Skeletal muscle satellite cell (primary cell): Measurements from ENCODE around the gene SAP30L.
A peak's percentile ranks its signal among the peaks of the same experiment; 100 is the strongest.

ENCODE experiments used
- H3K27me3 ChIP-seq: 2 replicates; pipeline ENCODE4 v1.7.0; 2013; ENCODE audit warnings: low read length; ENCODE audit not compliant: control insufficient read depth, insufficient read depth
- H3K36me3 ChIP-seq: 2 replicates; pipeline ENCODE4 v1.7.0; 2013; ENCODE audit warnings: mild to moderate bottlenecking, control low read depth, low read length; ENCODE audit not compliant: insufficient read depth
- H3K4me1 ChIP-seq: 2 replicates; pipeline ENCODE4 v1.7.0; 2013; ENCODE audit warnings: low read length; ENCODE audit not compliant: control insufficient read depth, insufficient read depth
- H3K4me2 ChIP-seq: 2 replicates; pipeline ENCODE4 v1.7.0; 2013; ENCODE audit warnings: mild to moderate bottlenecking, low read length
- H3K4me3 ChIP-seq: 2 replicates; pipeline ENCODE4 v1.7.0; 2013; ENCODE audit warnings: low read length
- H3K9ac ChIP-seq: 2 replicates; pipeline ENCODE4 v1.7.0; 2013; ENCODE audit warnings: mild to moderate bottlenecking, low read depth, low read length, moderate library complexity
- H3K9me3 ChIP-seq: replicated peaks from 2 replicates; pipeline ENCODE4 v1.7.0; 2013; ENCODE audit warnings: mild to moderate bottlenecking, control low read depth, low read length

Gene SAP30L

DNA sequence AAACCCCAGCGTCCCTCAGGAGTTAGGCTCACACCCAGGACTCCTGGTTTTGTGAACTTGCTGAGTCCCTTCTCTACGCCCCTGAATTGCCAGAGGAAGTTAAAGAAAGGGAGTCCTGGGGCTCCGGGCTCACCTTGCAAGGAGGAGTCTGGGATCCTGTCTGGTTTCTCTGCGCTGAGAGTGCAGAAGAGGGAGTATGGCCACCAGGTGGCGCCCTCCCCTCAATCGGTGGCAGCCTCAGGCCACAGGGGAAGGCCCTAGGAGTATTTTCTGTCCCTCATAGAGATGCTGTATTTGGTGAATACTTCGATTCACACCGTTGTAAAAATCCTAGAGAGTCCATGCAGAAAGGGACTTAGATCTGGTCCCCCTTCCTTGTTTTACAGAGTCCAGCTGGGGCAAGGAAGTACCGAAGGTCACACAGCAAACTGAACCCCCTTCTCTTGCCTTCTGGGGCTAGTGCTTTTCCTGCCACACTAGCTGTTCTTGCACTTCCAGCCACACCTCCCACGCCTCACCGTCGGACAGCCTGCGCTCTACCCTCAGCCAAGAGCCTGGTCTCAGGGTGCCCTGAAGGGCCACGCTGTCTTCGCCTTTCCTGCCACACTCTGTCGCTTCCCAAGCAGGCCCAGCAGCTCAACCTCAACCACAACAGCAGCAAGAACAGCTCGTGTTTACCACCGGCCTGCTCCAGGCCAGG is 22.0 kb downstream of the SAP30L start:
- no peaks in the 10 kb centered on the region for H3K36me3 ChIP-seq
- H3K4me2 ChIP-seq = no peak overlapping the region
- peaks cover 39% of the 10 kb centered on the region for H3K27me3 ChIP-seq
- H3K4me1 ChIP-seq = no peaks in the 10 kb centered on the region
- no peak overlapping the region for H3K4me3 ChIP-seq
- H3K9me3 ChIP-seq = no peaks in the 10 kb centered on the region
- H3K9ac ChIP-seq = no peak overlapping the region

DNA sequence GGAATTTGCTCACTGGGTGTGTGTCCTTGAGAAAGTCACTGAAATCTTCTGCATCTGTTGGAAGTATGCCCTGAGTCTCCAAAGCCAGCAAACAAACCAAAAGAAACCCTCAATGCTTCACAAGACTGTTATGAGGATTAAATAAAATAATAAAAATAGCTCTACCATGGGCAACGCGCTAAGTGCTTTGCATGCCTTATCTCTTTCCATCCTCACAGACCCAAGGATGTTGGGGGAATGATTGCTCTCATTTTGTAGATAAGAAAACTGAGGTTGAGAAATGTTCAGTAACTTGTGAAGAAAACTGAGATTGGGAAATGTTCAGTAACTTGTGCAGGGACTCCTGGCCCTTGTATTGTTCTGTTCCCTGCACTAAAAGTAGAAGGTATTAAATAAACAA is 24.3 kb downstream of the SAP30L start:
- H3K4me1 ChIP-seq = no peaks in the 10 kb centered on the region
- no peak overlapping the region for H3K9ac ChIP-seq
- H3K9me3 ChIP-seq = no peaks in the 10 kb centered on the region
- H3K4me2 ChIP-seq = no peak overlapping the region
- H3K36me3 ChIP-seq = no peaks in the 10 kb centered on the region
- no peak overlapping the region for H3K4me3 ChIP-seq
- H3K27me3 ChIP-seq = peaks cover 63% of the 10 kb centered on the region

DNA sequence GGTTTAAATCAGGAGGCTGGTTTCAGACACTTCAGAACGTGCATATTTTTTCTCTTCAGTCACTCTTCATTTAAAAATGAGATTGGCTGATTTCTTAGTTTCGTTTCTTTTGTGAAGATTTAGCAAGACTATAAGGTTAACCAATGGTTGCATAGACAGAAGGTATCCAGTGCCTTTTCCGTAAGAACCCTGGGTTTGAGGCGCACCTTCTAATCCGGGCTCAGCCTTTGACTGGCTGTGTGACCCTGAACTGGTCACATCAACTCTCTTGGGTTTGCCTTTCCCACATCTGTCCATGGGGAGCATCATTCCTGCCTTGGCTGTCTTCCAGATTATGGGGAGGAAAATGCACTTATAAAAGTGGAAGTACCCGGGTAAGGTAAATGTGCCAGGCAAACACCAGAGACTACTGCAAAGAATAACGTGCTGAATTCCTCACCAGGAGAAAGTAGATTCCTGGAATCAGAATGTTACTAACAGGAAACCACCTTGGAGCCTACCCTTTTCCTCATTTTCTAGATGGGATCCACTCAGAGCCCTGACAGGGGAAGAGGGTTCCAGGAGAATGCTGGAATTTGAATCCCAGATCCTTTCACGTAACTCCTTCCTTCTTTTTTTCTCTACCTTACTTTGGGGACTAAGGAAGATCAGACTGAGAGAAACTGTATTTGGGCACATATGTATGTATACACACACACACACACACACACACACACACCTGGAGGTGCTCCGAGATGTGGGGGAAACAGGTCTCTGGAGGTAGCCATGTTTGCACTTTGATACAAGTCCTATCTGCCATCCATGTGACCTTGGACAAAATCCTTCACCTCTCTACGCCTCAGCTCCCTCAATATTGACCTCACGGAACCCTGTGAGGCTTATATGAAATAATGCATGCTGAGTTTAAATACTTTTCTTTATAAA is 25.4 kb downstream of the SAP30L start:
- no peaks in the 10 kb centered on the region for H3K36me3 ChIP-seq
- no peak overlapping the region for H3K4me3 ChIP-seq
- H3K4me2 ChIP-seq = no peak overlapping the region
- no peak overlapping the region for H3K9ac ChIP-seq
- H3K27me3 ChIP-seq = peaks cover 73% of the 10 kb centered on the region
- no peaks in the 10 kb centered on the region for H3K9me3 ChIP-seq
- H3K4me1 ChIP-seq = no peaks in the 10 kb centered on the region

DNA sequence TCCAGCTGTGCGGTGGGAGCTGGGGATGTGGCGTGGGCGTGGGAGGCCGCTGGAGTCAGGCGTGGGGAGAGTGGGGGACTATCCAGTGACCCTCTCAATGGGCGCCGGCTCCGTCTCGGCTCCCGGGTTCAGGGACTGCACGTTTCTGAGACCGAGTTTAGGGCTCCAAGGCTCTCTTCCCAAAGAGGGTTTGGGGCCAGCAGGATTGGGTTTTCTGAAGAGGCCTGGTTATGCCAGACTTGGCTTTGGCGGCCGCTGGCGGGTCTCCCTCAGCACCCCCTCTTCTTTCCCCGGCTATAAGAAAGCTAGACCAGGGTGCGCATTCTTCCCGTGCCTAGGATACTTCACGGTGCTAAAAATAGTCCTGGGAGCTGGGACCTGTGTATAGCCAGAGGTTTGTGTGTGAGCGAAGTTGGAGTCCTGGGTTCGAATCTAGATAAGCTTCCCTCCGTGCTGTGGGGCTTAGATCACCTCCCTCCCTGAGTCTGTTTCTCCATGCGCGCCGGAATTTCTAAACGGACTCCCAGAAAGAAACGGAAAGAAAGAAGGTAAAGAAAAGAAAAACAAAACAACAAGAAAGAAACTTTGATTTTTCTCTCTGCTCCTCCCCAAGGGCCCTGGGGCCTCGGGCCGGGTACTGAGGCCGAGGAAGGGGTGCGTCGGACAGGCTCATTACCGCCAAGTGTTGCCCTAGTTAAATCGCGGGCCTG is 27.2 kb downstream of the SAP30L start:
- H3K4me3 ChIP-seq = no peak overlapping the region
- H3K36me3 ChIP-seq = no peaks in the 10 kb centered on the region
- peaks cover 10% of the 10 kb centered on the region for H3K4me1 ChIP-seq
- no peak overlapping the region for H3K4me2 ChIP-seq
- peaks cover 82% of the 10 kb centered on the region for H3K27me3 ChIP-seq
- H3K9me3 ChIP-seq = no peaks in the 10 kb centered on the region
- H3K9ac ChIP-seq = no peak overlapping the region

DNA sequence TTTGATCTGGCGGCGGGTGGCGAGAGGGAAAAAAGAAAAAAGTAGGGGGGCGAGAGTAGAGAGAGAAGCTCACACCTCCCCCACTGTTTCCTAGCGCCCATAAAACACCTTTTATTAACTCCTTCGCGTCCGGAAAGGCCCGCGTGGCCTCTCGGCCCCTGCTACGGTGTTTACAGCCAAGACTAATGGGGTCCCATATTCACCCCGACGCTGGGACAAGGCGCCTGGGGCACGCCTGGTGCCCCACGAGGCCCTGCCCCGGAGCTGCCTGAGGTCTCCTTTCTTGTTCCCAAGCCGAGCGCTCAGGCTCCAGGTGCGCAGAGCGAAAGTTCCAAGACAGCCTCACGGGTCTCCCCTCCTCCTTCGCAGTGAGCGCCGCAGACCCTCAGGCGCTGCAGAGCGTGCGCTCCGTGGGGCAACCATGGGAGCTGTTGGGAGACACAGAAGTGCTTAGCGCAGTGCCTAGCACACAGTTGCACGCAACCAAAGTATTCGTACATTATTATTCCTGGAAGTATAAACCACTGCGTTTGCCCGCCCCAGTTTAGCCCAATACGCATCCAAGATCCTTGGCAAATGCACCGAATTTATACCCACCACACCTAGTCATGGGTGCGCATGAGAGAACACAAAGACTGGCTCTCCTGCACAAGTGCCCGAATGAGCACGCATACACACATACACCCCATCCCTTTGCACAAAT is 27.9 kb downstream of the SAP30L start:
- Histone ChIP-seq H3K36me3 (no peaks in the 10 kb centered on the region), H3K9me3 (no peaks in the 10 kb centered on the region), H3K4me2 (no peak overlapping the region), H3K27me3 (peaks cover 88% of the 10 kb centered on the region), H3K4me1 (peaks cover 12% of the 10 kb centered on the region), H3K9ac (no peak overlapping the region), H3K4me3 (no peak overlapping the region)

DNA sequence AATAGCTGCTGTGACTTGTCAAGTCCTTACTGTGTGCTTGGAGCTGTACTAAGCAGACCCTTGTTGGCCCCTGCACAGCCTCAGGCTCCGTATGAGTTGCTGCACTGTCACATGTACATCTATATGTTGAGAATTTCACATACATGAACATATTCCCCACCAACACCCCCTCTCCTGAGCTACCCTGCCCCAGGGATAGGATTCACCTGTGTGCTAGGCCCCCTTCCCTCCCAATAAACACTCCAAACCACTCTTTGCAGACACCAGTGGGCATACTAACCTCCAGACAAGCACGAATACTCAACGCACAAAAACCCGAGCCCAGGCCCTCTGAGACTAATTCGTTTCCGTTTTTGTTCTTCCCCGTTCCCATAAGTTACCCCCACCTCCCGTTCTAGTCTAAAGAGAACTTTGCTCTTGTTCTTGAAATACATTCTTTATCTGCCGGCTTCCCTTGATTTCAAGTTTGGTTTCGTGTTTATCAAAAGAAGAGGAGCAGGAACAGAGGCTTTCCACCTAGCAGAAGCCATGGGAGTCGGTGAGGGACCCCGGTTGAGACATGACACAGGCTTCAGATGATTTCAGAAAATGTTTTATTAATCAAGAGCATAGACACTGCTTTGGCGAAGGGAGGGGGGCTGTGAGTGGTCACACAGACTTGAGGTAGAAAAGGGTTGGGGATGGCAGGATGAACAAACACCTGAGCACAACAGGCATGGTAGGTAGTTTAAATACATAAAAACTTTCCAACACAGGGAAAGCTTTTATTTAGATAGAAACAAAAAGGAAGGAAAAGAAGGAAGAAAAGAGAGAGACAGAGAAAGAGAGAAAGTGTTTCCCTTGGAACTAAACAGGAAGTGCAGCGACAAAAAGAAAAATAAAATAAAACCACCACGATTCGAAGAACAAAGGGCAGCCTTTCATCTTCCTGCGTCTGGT is 28.9 kb downstream of the SAP30L start:
- H3K36me3 ChIP-seq = no peaks in the 10 kb centered on the region
- H3K9ac ChIP-seq = no peak overlapping the region
- H3K4me1 ChIP-seq = peaks cover 12% of the 10 kb centered on the region
- H3K4me3 ChIP-seq = no peak overlapping the region
- no peaks in the 10 kb centered on the region for H3K9me3 ChIP-seq
- H3K4me2 ChIP-seq = no peak overlapping the region
- peaks cover 97% of the 10 kb centered on the region for H3K27me3 ChIP-seq

DNA sequence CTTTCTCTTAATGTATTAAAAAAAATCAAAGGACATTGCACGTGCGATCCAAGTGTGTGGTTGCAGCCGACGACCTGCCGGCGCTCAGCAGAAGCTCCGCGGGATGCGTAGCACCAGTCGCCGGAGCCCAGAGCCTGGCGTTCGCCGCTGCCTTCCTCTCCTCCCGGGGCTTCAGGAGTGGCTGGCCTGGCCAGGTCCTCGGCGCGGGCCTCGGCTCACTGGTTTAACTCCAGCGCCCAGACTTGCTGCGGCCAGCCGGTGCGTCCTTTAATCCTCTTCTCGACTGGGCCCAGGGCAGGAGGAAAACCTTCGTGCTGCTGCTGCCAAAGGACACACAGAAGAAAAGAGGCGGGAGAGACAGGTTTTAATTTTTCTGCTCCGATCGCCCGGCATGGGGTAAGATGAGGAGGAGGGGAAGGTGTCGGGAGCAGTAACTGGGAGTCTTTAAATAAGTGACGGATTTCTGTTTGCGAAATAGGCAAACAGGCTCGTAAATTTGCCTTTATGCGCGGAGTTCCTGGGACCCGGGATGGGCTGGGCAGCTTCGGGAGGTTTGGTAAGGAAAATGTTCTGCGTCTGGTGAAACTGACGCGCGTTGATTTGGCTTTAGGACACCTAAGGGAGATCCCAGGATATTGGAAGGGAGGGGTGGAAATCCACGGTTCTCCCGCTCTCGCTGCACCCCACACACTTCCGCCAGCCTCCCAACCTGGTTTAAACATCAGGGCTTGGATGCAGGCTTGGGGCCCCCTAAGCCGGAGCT is 30.0 kb downstream of the SAP30L start:
- H3K9ac ChIP-seq = no peak overlapping the region
- H3K4me1 ChIP-seq = peaks cover 12% of the 10 kb centered on the region
- peak overlapping the region; percentile 15 for H3K4me2 ChIP-seq
- no peak overlapping the region for H3K4me3 ChIP-seq
- H3K27me3 ChIP-seq = peaks cover 99% of the 10 kb centered on the region
- H3K36me3 ChIP-seq = no peaks in the 10 kb centered on the region
- no peaks in the 10 kb centered on the region for H3K9me3 ChIP-seq

DNA sequence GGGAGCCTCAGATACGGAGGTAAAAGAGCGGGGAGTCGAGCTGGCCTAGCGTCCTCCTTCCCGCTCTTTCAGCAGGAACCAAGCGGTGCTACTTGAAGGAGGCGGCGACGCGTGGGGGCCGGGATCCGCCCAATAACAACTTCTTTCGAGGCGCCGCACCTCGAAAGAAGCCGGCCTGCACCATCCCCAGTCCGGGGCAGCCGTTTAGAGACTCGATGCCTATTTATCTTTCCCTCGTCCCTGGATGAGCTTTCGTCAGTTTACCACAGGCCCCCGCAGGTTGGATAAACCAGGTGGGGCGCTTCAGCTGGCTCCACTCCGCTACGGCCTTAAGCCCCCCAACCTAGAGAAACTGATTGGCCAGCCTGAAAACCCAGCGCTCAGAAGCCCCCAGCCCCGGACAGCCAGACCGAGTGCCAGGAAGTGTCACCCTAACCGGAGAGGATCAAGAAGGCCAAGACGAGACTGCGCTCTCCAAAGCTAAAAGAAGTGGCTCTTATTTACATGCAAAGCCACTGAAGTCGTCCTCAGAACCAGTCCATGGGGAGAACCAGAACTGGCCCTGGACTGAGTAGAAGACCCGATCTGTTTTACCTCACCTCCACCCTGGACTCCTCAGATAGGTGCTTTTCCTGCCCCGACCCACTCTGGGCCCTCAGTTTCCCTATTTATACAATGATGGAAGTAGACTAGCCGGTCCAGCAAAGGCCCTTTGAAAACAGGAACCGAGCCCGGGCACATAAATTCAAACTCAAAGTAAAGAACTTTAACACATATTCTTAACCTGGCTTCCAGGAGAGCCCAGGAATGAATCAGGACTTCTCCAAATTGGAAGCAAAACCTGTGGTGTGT is 30.8 kb downstream of the SAP30L start:
- Histone ChIP-seq H3K9me3 (no peaks in the 10 kb centered on the region), H3K9ac (no peak overlapping the region), H3K4me1 (peaks cover 12% of the 10 kb centered on the region), H3K27me3 (peaks cover 99% of the 10 kb centered on the region), H3K36me3 (no peaks in the 10 kb centered on the region), H3K4me2 (no peak overlapping the region), H3K4me3 (no peak overlapping the region)

DNA sequence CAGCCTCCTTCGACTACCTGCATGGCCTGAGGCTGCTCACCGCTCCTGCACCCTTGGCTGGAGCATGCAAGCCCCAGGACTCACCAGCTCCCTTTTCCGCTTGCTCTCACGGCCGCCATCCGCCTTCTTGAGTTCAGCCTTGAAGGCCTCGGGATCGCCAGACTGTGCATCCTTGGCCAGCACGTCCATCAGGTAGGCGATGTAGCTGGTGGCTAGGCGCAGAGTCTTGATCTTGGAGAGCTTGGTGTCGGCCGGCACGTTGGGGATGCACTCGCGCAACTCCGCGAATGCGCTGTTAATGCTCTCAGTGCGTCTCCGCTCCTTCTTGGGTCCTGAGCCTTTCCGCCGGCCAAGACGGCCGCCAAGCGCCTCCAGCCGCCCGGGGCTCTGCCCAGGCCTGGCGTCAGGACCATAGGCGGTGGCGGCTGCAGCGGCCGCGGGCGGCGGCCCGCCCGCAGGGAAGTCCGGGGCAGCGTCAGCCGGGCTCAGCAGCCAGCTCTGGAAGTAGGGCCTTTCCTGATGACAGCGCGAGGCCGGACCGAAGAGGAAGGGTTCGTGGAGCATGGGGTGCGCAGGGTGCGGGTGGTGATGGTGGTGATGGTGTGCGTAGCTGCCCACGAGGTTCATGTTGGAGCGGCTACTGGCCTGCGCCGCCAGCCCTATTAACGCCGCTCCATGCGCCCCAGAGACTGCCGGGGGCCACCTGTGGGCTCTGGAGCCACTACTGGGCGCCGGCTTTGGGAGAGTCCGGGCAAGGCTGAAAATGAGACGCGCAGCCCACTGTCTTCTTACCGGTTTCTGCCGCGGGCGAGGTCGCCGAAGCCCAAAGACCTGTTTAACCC is 31.8 kb downstream of the SAP30L start:
- Histone ChIP-seq H3K9me3 (no peaks in the 10 kb centered on the region), H3K4me3 (peak overlapping the region; percentile 52), H3K4me2 (peak overlapping the region; percentile 69), H3K27me3 (peaks cover 99% of the 10 kb centered on the region), H3K36me3 (no peaks in the 10 kb centered on the region), H3K9ac (no peak overlapping the region), H3K4me1 (peaks cover 12% of the 10 kb centered on the region)
